GM10248 (cell line): ENCODE data around the gene ROBO1.

ENCODE experiments used
- CTCF ChIA-PET: fragments of 300-600 bp; sonication (Branson Sonifier 250); formaldehyde crosslinking; extraction: SDS; loops from one replicate; lab custom pipeline; 2021; ENCODE audit warnings: antibody characterized with exemption; lab: Yijun Ruan, JAX
- POLR2A ChIA-PET: fragments of 350-650 bp; sonication (Branson Sonifier 250); formaldehyde crosslinking; extraction: SDS; loops from one replicate; lab custom pipeline; 2020; ENCODE audit warnings: antibody characterized with exemption; lab: Yijun Ruan, JAX
- DNase-seq: peaks from one replicate; pipeline ENCODE4 v3.0.0; 2012; ENCODE audit errors: extremely low spot score
- TF ChIP-seq, protein P1 (sequence below): IDR thresholded peaks from 2 replicates; pipeline ENCODE4 v1.5.1; 2012; ENCODE audit warnings: mild to moderate bottlenecking, low read depth; ENCODE audit errors: extremely low read depth, missing control alignments, control extremely low read depth

ROBO1 gene

DNA sequence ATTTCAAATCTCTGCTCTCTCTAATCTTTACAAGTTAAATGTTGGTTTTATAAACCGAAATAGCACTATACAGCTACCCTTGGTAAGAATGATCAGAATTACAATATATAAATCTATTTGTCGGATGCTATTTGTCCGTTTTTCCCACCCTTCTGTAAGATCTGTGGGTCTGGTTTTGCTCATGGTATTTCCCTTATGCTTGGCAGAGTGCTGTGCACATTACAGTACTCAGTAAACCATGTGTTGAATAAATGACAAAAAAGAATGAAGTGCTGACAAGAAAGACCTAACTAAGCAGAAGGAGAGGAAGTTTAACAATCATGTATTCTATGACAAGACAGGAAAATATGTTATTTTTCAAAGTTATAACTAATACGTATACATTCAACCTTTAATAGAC, 827.2 kb downstream of the ROBO1 start:
- DNase-seq: no peak
- TF ChIP-seq, protein P1, sequence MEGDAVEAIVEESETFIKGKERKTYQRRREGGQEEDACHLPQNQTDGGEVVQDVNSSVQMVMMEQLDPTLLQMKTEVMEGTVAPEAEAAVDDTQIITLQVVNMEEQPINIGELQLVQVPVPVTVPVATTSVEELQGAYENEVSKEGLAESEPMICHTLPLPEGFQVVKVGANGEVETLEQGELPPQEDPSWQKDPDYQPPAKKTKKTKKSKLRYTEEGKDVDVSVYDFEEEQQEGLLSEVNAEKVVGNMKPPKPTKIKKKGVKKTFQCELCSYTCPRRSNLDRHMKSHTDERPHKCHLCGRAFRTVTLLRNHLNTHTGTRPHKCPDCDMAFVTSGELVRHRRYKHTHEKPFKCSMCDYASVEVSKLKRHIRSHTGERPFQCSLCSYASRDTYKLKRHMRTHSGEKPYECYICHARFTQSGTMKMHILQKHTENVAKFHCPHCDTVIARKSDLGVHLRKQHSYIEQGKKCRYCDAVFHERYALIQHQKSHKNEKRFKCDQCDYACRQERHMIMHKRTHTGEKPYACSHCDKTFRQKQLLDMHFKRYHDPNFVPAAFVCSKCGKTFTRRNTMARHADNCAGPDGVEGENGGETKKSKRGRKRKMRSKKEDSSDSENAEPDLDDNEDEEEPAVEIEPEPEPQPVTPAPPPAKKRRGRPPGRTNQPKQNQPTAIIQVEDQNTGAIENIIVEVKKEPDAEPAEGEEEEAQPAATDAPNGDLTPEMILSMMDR: no peak
- ChIA-PET POLR2A (no interaction called here), CTCF (no interaction called here)

DNA sequence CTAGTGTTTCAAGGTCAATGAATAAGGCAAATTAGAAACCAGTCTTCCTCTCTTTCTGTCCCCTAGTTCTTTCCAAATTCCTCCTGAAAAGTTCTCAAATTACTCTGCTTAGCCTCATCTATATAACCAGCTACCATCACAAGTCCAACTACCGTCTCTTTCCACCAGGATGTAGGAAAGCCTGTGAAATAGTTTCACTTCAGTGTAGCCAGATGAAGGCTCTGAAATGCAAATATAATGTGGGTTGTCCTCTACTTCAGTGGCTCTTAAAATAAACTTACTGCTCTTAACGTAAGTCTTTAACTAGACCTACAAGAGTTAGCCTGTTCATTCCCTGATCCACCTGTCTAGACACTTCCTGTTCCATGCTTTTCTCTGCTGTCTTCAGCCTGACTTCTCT, 827.7 kb downstream of the ROBO1 start:
- TF ChIP-seq, protein P1: no peak
- DNase-seq: no peak
- CTCF ChIA-PET: no interaction called here
- POLR2A ChIA-PET: no interaction called here

DNA sequence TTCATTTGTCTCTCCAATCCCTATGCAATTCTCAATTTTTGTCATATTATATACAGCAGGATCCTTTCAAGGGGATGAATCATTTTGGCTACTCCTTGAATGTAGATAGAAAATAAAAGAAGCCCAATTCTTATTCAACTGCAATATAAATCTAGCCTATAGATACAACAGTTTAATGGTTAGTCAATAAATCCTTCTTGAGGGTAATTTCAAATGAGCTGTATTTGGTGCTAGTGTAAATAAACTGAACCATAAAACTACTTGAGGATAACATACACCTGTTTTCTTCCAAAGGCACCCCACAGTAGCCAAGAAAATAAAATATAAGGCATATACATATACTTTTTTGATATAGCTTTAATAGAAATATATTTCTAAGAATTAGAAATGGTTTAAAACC, 830.3 kb downstream of the ROBO1 start:
- TF ChIP-seq, protein P1: no peak
- ChIA-PET POLR2A (no interaction called here), CTCF (interaction anchor here (1.1 kb wide), 1 partner anchor 12 kb away, joined by 4 read pairs; no protein-coding TSS in a partner anchor)
- DNase-seq: no peak

DNA sequence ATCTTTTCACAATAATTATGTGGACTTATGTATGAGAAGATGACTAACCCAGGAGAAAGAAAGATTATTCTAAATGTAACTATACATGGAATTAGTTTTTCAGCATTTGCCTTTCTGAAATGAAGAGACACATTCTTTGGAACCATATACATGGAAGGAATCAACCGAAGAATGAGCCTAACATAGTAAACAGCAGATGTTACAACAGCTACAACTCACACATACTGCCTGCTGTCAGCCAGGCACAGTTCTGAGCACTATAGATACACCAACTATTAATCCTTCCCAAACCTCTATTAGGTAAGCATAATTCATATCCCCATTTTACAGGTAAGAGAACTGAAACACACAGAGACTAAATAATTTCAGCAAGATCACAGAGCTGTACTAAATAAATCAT, 840.0 kb downstream of the ROBO1 start:
- no peak for DNase-seq
- ChIA-PET CTCF (no interaction called here), POLR2A (no interaction called here)
- TF ChIP-seq, protein P1: no peak

DNA sequence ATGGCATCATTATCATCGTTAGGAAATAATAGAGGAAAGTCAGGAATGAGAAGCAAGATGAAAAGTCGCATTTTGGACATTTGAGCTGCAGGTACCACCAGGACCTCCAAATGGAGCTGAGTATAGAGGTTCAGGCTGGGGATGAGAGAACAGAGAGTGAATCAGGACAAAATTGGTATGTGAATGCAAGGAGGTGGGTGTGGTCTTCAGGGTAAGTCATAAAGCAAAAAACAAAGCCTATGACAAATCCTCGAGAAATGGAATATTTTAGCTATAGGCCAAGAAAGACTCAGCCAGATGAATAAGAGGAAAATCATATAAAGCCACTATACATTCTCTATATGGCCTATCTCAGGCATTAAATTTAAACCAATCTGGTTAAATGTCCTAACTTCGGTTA, 841.3 kb downstream of the ROBO1 start:
- ChIA-PET CTCF (no interaction called here), POLR2A (no interaction called here)
- TF ChIP-seq, protein P1: no peak

DNA sequence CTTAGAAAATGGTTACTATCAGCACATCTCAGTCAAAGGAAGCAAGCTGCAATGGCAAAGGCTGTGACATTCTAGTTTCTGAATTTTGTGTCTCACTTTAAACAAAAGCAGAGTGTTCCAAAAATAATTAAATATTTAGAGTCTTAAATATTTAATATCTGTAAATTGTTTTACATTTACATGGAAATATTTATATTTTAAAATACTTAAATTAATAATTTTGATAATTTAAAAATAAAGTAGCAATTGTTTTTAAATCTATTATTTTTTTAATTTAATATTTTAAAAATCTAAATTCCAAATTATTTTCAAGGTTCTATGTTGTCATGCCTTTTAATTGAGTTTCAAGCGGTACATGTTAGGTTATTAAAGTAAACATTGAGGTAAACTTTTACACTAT, 843.1 kb downstream of the ROBO1 start:
- TF ChIP-seq, protein P1: no peak
- DNase-seq: no peak
- ChIA-PET CTCF (interaction anchor here (1.2 kb wide), 2 partner anchors 14 to 23 kb away, joined by 3 to 4 read pairs; no protein-coding TSS in a partner anchor), POLR2A (no interaction called here)

More for the DNA sequence above, 841.3 kb downstream of the ROBO1 start:
- no peak for DNase-seq
